ENCODE results near the gene RBP4.

DNA sequence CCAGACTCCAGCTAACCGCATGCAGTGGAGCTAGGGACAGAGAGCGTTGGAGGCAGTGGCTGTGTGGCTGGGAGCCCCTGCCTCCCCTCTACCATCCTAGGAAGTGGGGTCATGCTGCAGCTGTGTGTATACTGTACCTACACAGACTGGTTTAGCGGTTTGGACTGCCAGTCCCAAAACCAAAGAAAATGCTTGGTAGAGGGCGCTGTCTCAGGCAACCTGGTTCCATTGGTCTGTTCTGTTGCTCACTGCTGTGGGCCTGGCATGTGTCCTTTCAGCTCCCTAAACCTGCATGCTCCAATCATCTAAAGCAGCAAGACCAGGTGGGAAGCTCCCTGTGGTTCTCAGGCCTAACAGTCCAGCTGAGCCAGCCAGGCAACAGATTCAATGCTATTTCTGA is 4.5 kb downstream of the RBP4 start:
- no peak for TF ChIP-seq POLR2A (conservative IDR thresholded peaks at IDR 0.05)
- no peak for TF ChIP-seq ELF4 (CRISPR knock-in tag; IDR thresholded peaks at IDR 0.05)
- TF ChIP-seq, protein P1, sequence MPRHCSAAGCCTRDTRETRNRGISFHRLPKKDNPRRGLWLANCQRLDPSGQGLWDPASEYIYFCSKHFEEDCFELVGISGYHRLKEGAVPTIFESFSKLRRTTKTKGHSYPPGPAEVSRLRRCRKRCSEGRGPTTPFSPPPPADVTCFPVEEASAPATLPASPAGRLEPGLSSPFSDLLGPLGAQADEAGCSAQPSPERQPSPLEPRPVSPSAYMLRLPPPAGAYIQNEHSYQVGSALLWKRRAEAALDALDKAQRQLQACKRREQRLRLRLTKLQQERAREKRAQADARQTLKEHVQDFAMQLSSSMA (CRISPR knock-in tag; IDR thresholded peaks at IDR 0.05), result no peak
- TF ChIP-seq SIX5 (IDR thresholded peaks at IDR 0.05; ENCODE audit: borderline replicate concordance in 1 of 2, insufficient read depth in 1 of 2, low read depth in 1 of 2, low read length in 2 of 2), result no peak
- TF ChIP-seq JUN (IDR thresholded peaks at IDR 0.05; ENCODE audit: borderline replicate concordance, low read depth, low read length), result no peak
- no peak for TF ChIP-seq JUN (CRISPR knock-in tag; IDR thresholded peaks at IDR 0.05; ENCODE audit: borderline replicate concordance)
- TF ChIP-seq ZKSCAN8 (CRISPR knock-in tag; IDR thresholded peaks at IDR 0.05), result no peak
- TF ChIP-seq, protein P2, sequence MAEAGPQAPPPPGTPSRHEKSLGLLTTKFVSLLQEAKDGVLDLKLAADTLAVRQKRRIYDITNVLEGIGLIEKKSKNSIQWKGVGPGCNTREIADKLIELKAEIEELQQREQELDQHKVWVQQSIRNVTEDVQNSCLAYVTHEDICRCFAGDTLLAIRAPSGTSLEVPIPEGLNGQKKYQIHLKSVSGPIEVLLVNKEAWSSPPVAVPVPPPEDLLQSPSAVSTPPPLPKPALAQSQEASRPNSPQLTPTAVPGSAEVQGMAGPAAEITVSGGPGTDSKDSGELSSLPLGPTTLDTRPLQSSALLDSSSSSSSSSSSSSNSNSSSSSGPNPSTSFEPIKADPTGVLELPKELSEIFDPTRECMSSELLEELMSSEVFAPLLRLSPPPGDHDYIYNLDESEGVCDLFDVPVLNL (CRISPR knock-in tag; IDR thresholded peaks at IDR 0.05; ENCODE audit: low read depth), result no peak
- TF ChIP-seq RUNX1 (IDR thresholded peaks at IDR 0.05; ENCODE audit: low read depth), result no peak
- TF ChIP-seq KLF13 (tag; IDR thresholded peaks at IDR 0.05; ENCODE audit: borderline replicate concordance, low read depth), result no peak
- TF ChIP-seq SETDB1 (IDR thresholded peaks at IDR 0.05; ENCODE audit: low read length), result no peak
